HepG2 (cell line): Measurements from ENCODE around the gene ATP5F1E. TPM values are rescaled to one million over a fixed set of nuclear protein-coding genes. Genes with fewer than 3 reads are reported as not detected.
A peak's percentile ranks its signal among the peaks of the same experiment; 100 is the strongest.

Experiments
- KMT2A ChIP-seq: sonication (generic); formaldehyde crosslinking; IDR thresholded peaks from 2 replicates; pipeline ENCODE4 v1.4.0; 2020; ENCODE audit warnings: missing genetic modification reagents
- MBD4 ChIP-seq: IDR thresholded peaks from 2 replicates; pipeline ENCODE4 v1.6.1; 2012; ENCODE audit warnings: low read length, inconsistent platforms, borderline replicate concordance
- SMC3 ChIP-seq: IDR thresholded peaks from 2 replicates; pipeline ENCODE4 v1.6.1; 2011; ENCODE audit warnings: low read length, improper control_type of control experiment
- SOX13 ChIP-seq, 3 experiments: fragments of 450-650 bp in 1 of 3; sonication (generic) in 1 of 3; formaldehyde crosslinking in 1 of 3; IDR thresholded peaks in 2 of 3; conservative IDR thresholded peaks in 1 of 3; 2 replicates each; pipeline versions ENCODE4 v1.5.0 to v1.6.1; 2016 to 2020; ENCODE audit warnings: antibody characterized with exemption in 1 of 3, mild to moderate bottlenecking in 1 of 3, missing compliant biosample characterization in 1 of 3, missing genetic modification reagents in 1 of 3, moderate library complexity in 1 of 3
- ZFP36L1 ChIP-seq: sonication (generic); formaldehyde crosslinking; IDR thresholded peaks from 2 replicates; pipeline ENCODE4 v1.8.0; 2022; ENCODE audit warnings: mild to moderate bottlenecking, missing genetic modification reagents, moderate library complexity
- ZNF12 ChIP-seq: sonication (generic); formaldehyde crosslinking; IDR thresholded peaks from 2 replicates; pipeline ENCODE4 v1.5.0; 2020; ENCODE audit warnings: missing genetic modification reagents
- ZNF260 ChIP-seq: sonication (generic); formaldehyde crosslinking; IDR thresholded peaks from 2 replicates; pipeline ENCODE4 v1.4.0; 2020; ENCODE audit warnings: missing genetic modification reagents, low read depth, mild to moderate bottlenecking, borderline replicate concordance
- ZNF263 ChIP-seq: sonication (generic); formaldehyde crosslinking; IDR thresholded peaks from 2 replicates; pipeline ENCODE4 v1.4.0; 2020; ENCODE audit warnings: missing genetic modification reagents
- ZNF564 ChIP-seq: sonication (generic); formaldehyde crosslinking; IDR thresholded peaks from 2 replicates; pipeline ENCODE4 v1.8.1; 2023; ENCODE audit warnings: mild to moderate bottlenecking, missing genetic modification reagents
- ZNF569 ChIP-seq: sonication (generic); formaldehyde crosslinking; IDR thresholded peaks from 2 replicates; pipeline ENCODE4 v1.5.0; 2020; ENCODE audit warnings: mild to moderate bottlenecking, missing genetic modification reagents, moderate library complexity, borderline replicate concordance
- polyA plus RNA-seq, 8 experiments: library from polyadenylated mRNA; depleted of rRNA in 3 of 8; stranded (reverse) in 7 of 8; unstranded in 1 of 8; fragments of >200 nt; fragmentation: Illumina TruSeq in 4 of 8; extraction: Trizol in 4 of 8; gene quantifications; 2 replicates each; pipeline versions ENCODE4 v1.2.1 to v1.2.3, GENCODE V29; 2011 to 2016; ENCODE audit warnings: low read depth in 4 of 8, missing spikeins in 1 of 8, mixed read lengths in 1 of 8; ENCODE audit not compliant: insufficient read depth in 1 of 8
- total RNA-seq, 5 experiments: library from RNA; depleted of rRNA; stranded (reverse); fragments of >200 nt; fragmentation: Illumina TruSeq; extraction: Trizol; gene quantifications; 2 replicates each; pipeline ENCODE4 v1.2.3, GENCODE V29; 2016; ENCODE audit warnings: low read depth in 1 of 5
- TF ChIP-seq, protein P1 (sequence below): sonication (generic); formaldehyde crosslinking; IDR thresholded peaks from 2 replicates; pipeline ENCODE4 v1.5.0; 2020; ENCODE audit warnings: mild to moderate bottlenecking, missing genetic modification reagents, borderline replicate concordance
- TF ChIP-seq, protein P2 (sequence below): IDR thresholded peaks from 2 replicates; pipeline ENCODE4 v1.6.1; 2016
- TF ChIP-seq, protein P3 (sequence below): sonication (generic); formaldehyde crosslinking; IDR thresholded peaks from 2 replicates; pipeline ENCODE4 v1.4.0; 2020; ENCODE audit warnings: missing genetic modification reagents, mild to moderate bottlenecking, borderline replicate concordance
- TF ChIP-seq, protein P4 (sequence below): sonication (generic); formaldehyde crosslinking; IDR thresholded peaks from 2 replicates; pipeline ENCODE4 v1.8.1; 2023; ENCODE audit warnings: mild to moderate bottlenecking, moderate library complexity, missing genetic modification reagents
- TF ChIP-seq, protein P5 (sequence below): sonication (generic); formaldehyde crosslinking; IDR thresholded peaks from 2 replicates; pipeline ENCODE4 v1.8.1; 2023; ENCODE audit warnings: mild to moderate bottlenecking, missing genetic modification reagents, borderline replicate concordance
- TF ChIP-seq, protein P6 (sequence below): sonication (generic); formaldehyde crosslinking; IDR thresholded peaks from 2 replicates; pipeline ENCODE4 v1.4.0; 2020; ENCODE audit warnings: missing genetic modification reagents, low read depth, mild to moderate bottlenecking, borderline replicate concordance
- TF ChIP-seq, protein P7 (sequence below): sonication (generic); formaldehyde crosslinking; conservative IDR thresholded peaks from 2 replicates; pipeline ENCODE4 v1.8.0; 2022; ENCODE audit warnings: missing genetic modification reagents

The ATP5F1E gene
- total and polyA plus RNA-seq, 2 of the 13 experiments (the other 11 are each of a cell fraction or from before 2014, with no cell fraction given), result 121 to 134 TPM

DNA sequence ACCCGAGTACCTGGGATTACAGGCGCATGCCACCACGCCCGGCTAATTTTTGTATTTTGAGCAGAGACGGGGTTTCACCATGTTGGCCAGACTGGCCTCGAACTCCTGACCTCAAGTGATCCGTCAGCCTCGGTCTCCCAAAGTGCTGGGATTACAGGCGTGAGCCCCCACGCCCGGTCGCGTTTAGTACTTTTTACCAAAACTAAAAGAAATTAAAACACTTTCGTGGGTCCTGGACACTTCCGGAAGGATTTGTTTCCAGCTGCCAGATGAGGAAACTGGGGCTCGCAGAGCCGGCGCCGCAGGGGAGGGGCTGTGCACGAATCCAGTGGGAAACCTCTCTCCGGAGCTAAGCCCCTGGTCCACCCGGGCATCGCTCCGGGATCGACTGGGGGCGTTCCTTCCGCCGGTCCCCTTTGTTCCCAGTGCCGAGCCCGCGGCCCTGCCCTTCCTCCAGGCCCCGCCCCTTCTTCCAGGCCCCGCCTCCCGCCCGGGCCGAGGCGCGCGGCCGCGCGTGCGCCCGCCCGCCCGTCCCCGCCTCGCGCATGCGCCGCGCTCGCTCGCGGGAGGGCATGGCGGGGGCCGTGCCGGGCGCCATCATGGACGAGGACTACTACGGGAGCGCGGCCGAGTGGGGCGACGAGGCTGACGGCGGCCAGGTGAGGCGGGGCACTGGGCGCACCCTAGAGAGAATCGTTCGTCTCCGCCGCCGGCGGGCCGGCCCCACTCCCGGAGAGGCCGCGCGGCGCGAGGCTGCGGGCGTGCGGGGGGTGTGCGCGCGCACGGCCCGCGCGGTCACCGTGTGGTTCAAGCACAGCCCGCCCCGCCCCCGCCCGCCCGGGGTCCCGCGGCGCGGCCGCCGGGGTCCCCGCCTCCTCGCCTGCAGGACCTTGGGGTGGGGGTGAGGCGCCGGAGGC is 51.2 kb downstream of the ATP5F1E start, which contains the start of gene NELFCD (continued):
- TF ChIP-seq, protein P1, sequence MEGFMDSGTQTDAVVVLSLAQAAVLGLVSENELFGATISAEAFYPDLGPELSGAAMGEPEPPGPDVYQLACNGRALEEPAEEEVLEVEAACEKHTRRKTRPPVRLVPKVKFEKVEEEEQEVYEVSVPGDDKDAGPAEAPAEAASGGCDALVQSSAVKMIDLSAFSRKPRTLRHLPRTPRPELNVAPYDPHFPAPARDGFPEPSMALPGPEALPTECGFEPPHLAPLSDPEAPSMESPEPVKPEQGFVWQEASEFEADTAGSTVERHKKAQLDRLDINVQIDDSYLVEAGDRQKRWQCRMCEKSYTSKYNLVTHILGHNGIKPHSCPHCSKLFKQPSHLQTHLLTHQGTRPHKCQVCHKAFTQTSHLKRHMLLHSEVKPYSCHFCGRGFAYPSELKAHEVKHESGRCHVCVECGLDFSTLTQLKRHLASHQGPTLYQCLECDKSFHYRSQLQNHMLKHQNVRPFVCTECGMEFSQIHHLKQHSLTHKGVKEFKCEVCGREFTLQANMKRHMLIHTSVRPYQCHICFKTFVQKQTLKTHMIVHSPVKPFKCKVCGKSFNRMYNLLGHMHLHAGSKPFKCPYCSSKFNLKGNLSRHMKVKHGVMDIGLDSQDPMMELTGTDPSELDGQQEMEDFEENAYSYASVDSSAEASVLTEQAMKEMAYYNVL (CRISPR knock-in tag), result 0 out of 2 replicates have a peak, but pooled peaks have one; percentile 63
- TF ChIP-seq, protein P2, sequence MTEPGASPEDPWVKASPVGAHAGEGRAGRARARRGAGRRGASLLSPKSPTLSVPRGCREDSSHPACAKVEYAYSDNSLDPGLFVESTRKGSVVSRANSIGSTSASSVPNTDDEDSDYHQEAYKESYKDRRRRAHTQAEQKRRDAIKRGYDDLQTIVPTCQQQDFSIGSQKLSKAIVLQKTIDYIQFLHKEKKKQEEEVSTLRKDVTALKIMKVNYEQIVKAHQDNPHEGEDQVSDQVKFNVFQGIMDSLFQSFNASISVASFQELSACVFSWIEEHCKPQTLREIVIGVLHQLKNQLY (CRISPR knock-in tag), result no peak
- TF ChIP-seq ZNF263 (CRISPR knock-in tag) (no peak), ZNF260 (CRISPR knock-in tag) (no peak), ZFP36L1 (CRISPR knock-in tag) (0 out of 2 replicates have a peak, but pooled peaks have one; percentile 55), MBD4 (no peak), SOX13 (IDR thresholded peaks at IDR 0.05) (no peak; the same call in 1 of the 2 replicates), SOX13 (CRISPR knock-in tag; conservative IDR thresholded peaks at IDR 0.05 in 1 of 2, IDR thresholded peaks at IDR 0.05 in 1 of 2) (peak in 1 of 2 experiments; percentile 77; a peak in 2 of 4 replicates), KMT2A (CRISPR knock-in tag) (peak; percentile 38; the same call in 1 of the 2 replicates), ZNF569 (CRISPR knock-in tag) (no peak), SMC3 (no peak), ZNF12 (CRISPR knock-in tag) (0 out of 2 replicates have a peak, but pooled peaks have one; percentile 40), ZNF564 (CRISPR knock-in tag) (no peak)
- TF ChIP-seq, protein P3, sequence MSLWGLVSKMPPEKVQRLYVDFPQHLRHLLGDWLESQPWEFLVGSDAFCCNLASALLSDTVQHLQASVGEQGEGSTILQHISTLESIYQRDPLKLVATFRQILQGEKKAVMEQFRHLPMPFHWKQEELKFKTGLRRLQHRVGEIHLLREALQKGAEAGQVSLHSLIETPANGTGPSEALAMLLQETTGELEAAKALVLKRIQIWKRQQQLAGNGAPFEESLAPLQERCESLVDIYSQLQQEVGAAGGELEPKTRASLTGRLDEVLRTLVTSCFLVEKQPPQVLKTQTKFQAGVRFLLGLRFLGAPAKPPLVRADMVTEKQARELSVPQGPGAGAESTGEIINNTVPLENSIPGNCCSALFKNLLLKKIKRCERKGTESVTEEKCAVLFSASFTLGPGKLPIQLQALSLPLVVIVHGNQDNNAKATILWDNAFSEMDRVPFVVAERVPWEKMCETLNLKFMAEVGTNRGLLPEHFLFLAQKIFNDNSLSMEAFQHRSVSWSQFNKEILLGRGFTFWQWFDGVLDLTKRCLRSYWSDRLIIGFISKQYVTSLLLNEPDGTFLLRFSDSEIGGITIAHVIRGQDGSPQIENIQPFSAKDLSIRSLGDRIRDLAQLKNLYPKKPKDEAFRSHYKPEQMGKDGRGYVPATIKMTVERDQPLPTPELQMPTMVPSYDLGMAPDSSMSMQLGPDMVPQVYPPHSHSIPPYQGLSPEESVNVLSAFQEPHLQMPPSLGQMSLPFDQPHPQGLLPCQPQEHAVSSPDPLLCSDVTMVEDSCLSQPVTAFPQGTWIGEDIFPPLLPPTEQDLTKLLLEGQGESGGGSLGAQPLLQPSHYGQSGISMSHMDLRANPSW (CRISPR knock-in tag), result no peak
- TF ChIP-seq, protein P4, sequence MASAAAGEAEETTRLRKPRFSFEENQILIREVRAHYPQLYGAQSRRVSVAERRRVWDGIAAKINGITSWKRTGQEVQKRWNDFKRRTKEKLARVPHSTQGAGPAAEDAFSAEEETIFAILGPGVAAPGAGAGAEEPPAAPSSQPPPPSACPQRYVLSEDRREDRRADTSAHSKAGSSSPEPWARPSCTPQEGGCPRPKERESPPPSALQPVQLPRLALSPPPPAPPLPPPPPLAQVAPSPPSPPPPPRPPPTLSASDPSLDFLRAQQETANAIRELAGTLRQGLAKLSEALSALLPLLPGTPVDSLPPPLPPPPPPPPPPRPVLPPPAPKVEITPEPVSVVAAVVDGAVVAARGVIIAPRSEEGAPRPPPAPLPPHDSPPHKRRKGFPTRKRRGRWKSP, result no peak
- TF ChIP-seq, protein P5, sequence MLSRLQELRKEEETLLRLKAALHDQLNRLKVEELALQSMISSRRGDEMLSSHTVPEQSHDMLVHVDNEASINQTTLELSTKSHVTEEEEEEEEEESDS (CRISPR knock-in tag), result peak; percentile 70; the same call in 1 of the 2 replicates
- TF ChIP-seq, protein P6, sequence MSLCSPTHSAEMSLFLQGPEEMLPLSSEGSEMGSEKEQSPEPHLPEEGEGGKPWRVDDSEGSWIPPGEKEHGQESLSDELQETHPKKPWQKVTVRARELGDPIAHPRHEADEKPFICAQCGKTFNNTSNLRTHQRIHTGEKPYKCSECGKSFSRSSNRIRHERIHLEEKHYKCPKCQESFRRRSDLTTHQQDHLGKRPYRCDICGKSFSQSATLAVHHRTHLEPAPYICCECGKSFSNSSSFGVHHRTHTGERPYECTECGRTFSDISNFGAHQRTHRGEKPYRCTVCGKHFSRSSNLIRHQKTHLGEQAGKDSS, result peak; percentile 78; the same call in 1 of the 2 replicates
- TF ChIP-seq, protein P7, sequence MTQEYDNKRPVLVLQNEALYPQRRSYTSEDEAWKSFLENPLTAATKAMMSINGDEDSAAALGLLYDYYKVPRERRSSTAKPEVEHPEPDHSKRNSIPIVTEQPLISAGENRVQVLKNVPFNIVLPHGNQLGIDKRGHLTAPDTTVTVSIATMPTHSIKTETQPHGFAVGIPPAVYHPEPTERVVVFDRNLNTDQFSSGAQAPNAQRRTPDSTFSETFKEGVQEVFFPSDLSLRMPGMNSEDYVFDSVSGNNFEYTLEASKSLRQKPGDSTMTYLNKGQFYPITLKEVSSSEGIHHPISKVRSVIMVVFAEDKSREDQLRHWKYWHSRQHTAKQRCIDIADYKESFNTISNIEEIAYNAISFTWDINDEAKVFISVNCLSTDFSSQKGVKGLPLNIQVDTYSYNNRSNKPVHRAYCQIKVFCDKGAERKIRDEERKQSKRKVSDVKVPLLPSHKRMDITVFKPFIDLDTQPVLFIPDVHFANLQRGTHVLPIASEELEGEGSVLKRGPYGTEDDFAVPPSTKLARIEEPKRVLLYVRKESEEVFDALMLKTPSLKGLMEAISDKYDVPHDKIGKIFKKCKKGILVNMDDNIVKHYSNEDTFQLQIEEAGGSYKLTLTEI (CRISPR knock-in tag), result no peak
